ENCODE measurements around the gene GPC5.
"Not testable (repeated sequence)": the region's sequence is repeated elsewhere in the genome, so short reads cannot be mapped to it uniquely, and the experiment has no call there.

Gene GPC5

DNA sequence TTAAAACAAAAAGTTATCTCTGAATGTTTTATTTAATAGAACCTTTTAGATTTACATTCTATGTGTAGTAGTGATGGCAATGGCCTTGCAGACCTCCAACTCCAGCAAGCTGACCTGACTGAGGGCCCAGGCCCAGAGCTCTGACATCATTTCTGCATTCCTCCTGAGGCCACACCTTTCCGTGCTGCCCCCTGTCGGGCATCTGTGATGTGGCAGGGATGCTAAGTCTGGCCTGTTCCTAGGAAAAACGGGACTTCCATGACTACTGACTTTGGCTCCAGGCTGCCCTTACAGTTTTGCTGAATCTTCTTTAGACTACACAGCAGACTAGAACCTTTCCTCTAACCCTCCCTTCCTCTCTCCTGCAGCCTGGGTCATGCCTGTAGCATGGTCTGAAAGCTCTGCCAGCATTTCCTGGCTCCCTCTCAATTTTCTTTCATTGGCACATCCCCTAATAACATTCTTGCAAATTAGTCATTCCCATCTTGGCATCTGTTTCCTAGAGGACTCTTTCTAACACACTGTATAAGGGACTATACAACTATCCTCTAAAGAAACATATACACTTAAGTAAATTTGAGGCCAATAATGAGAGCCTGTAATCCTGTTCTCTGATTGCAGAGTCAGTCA is 249.1 kb downstream of the GPC5 start:
- H3K4me1 Mint-ChIP-seq, result no peaks in the 10 kb centered on the region
- no peak overlapping the region for H3K27ac Mint-ChIP-seq
- no peak overlapping the region for H3K4me3 Mint-ChIP-seq
- no peaks in the 10 kb centered on the region for H3K36me3 Mint-ChIP-seq
- ATAC-seq (no peak), DNase-seq (ENCODE audit: low spot score in 2 of 2) (no peak)
- peaks cover 5% of the 10 kb centered on the region for H3K9me3 Mint-ChIP-seq

DNA sequence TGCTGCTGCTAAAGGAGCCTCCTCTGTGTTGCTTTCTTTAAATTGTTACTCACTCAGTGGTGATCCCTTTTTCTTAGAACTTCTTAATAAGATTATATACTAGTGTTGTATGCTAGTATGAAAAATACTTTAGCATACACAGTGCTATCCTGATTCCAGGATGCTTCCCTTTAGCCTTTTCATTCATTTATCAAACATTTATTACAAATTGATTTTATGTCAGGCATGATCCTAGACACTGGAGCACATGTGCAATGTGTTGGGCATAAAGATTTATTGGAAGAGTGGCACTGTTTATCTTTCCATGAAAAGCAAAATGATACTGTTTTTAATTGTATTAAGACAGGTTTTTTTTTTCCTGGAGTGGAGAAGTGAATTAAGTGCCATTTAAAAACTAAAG is 249.6 kb downstream of the GPC5 start:
- H3K4me1 Mint-ChIP-seq, result no peaks in the 10 kb centered on the region
- H3K4me3 Mint-ChIP-seq, result no peak overlapping the region
- no peaks in the 10 kb centered on the region for H3K36me3 Mint-ChIP-seq
- no peak overlapping the region for H3K27ac Mint-ChIP-seq
- peaks cover 5% of the 10 kb centered on the region for H3K9me3 Mint-ChIP-seq
- ATAC-seq, result no peak
- no peak for DNase-seq (ENCODE audit: low spot score in 2 of 2)

DNA sequence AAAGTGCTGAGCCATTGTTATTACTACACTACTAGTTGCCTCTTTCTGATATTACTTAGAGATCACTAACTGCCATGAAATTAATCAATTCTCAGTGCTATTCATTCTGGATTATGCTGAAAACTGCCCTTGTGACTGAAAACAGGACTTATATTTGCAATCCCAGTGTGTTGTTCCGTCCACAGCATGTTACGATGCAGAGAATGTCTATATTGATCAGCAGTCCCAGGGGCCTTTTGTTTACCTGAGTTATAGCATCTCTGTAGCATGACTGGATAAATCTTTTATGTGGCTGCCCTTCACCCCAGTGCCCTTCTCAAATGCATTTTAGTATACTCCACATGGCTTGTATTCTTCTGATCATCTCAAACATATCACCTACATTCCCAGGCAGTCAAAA is 251.0 kb downstream of the GPC5 start:
- Mint-ChIP-seq H3K36me3 (no peaks in the 10 kb centered on the region), H3K4me3 (no peak overlapping the region), H3K27ac (no peak overlapping the region), H3K4me1 (no peaks in the 10 kb centered on the region), H3K9me3 (peaks cover 7% of the 10 kb centered on the region)
- ATAC-seq (no peak), DNase-seq (ENCODE audit: low spot score in 2 of 2) (no peak)

DNA sequence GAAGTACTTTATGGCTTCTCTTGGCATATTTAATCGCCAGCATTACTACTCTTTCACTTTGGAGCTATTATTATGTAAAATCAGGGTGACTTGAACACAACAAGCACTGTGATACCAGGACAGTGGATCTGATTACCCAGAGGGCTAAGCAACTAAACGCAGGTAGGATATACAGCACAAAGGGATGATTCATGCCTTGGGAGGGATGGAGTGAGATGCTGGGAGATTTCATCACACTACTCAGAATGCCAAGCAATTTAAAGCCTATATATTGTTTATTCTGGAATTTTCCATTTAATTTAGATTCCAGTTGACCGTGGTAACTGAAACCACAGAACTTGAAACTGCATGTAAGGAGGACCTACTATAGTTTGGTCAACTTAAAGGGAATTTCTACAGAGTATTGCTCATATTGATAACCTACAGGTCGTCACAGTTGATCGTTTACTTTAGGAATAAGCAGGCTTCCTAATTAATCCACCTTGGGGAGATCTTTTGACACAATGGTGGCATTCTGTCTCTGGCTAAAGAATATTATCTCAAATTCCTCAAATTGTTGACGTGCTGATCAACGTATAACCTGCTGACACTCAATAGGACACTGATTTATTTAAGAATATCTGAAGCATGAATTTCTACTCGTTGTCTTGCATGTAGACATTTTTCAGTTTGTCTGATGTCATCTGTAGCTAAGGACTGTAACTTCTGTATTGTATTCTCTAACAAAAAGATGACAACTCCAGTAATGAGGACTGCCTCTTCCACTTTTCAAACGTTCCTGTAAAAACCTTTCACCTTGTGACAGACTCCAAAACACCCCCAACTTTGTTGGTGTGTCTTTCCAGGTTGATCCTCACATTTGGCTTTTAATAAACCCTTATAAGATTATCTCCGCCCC is 254.2 kb downstream of the GPC5 start:
- H3K36me3 Mint-ChIP-seq, result no peaks in the 10 kb centered on the region
- no peaks in the 10 kb centered on the region for H3K4me1 Mint-ChIP-seq
- H3K4me3 Mint-ChIP-seq, result no peak overlapping the region
- ATAC-seq, result no peak
- no peak overlapping the region for H3K27ac Mint-ChIP-seq
- no peak for DNase-seq (ENCODE audit: low spot score in 2 of 2)
- peaks cover 13% of the 10 kb centered on the region for H3K9me3 Mint-ChIP-seq

DNA sequence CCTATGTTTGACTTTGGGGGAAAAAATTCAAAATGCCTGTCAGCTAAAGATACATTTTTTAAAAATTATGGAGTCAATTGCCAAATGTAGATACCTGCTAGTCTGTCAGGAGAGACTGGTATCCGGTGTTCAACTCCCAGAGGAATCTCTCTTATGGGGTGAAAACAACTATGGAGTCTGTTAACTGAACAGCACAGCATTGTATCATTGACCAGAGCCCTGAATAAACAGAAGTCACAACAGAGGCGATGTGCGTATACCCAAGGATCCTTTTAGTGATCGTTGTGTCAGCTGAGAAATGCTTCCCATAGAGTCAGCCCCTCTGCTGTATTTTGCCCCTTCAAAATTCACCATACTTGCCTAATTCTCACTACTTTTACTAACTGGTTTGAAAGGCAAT is 257.3 kb downstream of the GPC5 start:
- Mint-ChIP-seq H3K4me3 (no peak overlapping the region), H3K9me3 (peaks cover 13% of the 10 kb centered on the region), H3K27ac (no peak overlapping the region), H3K4me1 (no peaks in the 10 kb centered on the region), H3K36me3 (no peaks in the 10 kb centered on the region)
- ATAC-seq (no peak), DNase-seq (ENCODE audit: low spot score in 2 of 2) (no peak)

DNA sequence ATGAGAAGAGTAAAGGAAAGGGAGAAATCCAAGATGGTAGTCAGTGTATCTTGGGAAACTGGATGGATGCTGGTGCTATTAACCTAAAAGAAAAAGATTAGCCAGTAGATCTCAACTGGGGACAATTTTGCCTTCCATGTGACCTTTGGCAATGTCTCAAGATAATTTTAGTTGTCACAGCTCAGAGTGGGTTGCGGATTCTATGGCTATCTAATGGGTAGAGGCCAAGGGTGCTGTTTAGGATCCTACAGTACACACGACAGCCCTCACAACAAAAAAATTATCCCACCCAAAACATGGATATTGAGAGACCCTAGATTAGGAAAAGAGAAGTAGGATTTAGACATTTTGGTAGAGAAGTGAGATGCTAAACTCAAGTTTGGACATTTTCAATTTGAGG is 258.9 kb downstream of the GPC5 start:
- no peak overlapping the region for H3K27ac Mint-ChIP-seq

DNA sequence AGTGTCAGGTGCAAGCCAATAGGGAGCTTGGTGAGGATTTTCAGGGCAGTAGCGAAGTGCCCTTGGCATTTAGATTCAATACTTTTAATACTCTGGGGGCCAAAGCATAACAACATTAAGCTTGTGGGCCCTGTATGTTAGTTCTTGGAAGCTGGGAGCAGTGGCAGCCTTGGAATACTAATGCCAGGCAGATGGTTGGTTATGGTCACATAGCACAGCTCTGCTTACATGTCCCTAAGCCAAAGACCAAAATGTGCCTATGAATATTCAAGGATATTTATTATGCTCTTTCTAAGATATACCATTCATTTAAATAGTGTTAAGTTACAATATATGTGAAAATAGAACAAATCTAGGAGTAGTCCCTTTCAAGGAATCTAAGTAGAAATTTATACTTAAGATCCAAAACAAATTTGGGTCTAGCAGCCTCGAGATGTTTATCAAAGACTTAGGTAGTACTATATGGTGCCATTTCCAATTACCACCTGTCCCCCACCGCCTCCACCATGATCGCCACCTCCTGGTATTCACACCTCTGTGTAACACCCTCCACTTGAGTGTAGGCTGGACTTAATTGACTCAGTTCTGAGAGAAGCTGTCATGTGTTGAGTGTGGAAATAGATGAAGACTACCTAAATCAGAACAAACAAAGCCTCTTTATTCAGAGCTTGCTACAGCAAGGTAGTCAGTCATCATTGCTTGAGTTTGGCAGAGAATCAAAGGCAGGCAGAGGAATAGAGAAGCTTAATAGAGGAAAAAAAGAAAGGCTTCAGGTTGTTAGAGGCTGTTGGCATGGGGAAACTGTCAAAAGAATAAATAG is 261.0 kb downstream of the GPC5 start:
- DNase-seq (ENCODE audit: low spot score in 2 of 2), result no peak
- no peak overlapping the region for H3K4me3 Mint-ChIP-seq
- H3K27ac Mint-ChIP-seq, result no peak overlapping the region
- ATAC-seq, result no peak
- peaks cover 18% of the 10 kb centered on the region for H3K9me3 Mint-ChIP-seq
- no peaks in the 10 kb centered on the region for H3K36me3 Mint-ChIP-seq
- no peaks in the 10 kb centered on the region for H3K4me1 Mint-ChIP-seq

More for the DNA sequence above, 258.9 kb downstream of the GPC5 start:
- no peaks in the 10 kb centered on the region for H3K4me1 Mint-ChIP-seq
- H3K36me3 Mint-ChIP-seq, result no peaks in the 10 kb centered on the region
- H3K9me3 Mint-ChIP-seq, result peaks cover 20% of the 10 kb centered on the region
- H3K4me3 Mint-ChIP-seq, result no peak overlapping the region
- ATAC-seq, result no peak
- DNase-seq (ENCODE audit: low spot score in 2 of 2), result no peak

DNA sequence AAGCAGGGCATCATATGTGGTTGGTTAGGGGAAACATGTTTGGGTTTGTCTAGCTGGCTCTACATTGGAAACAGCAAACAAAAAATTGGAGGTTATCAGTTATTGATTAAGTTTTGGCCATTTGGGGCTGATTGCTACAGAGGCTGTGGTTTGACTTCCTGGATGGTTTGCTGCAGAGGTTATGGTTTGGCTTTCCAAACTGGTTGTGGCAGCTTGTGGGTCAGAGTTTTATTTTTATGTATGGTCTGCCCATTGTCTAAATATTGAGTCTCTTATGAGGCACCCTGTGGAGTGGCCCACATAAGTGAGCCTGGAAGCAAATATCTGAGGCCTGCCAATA is 261.6 kb downstream of the GPC5 start:
- no peak overlapping the region for H3K27ac Mint-ChIP-seq
- no peak overlapping the region for H3K4me3 Mint-ChIP-seq
- DNase-seq (ENCODE audit: low spot score in 2 of 2), result no peak
- no peak for ATAC-seq
- peaks cover 18% of the 10 kb centered on the region for H3K9me3 Mint-ChIP-seq
- H3K4me1 Mint-ChIP-seq, result no peaks in the 10 kb centered on the region
- no peaks in the 10 kb centered on the region for H3K36me3 Mint-ChIP-seq

DNA sequence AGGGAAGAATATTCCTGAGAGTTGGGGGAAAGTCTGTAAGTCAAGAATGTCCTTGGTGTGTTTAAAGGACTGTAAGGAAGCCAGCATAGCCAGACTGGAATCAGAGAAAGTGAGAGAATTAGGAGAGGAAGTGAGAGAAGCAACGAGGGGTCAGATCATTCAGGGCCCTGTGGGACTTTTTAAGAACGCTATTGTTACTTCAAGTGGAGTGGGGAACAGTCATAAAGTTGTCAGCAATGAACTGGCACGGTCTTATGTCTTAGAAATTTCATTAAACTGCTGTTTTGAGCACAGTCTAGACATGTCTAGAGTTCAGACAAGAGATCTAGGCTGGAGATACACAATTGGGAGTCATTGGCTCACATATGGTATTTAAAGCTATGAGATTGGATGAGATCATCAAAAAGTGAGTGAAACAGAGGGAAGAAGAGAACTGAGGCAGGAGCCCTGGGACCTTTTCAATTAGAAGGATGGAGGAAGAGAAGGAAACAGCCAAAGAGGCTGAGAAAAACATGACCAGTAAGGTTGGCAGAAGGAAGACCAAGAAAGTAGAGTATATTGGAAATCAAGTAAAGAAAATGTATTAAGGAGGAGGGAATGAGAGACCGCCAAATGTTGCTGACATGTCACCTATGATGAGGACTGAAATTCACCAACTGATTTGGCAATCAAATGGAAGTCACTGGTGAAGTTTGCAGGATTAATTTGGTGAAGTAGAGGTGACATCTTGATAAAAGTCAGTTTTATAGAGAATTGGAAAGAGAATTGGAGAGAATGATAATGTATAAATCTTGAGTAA is 263.5 kb downstream of the GPC5 start:
- DNase-seq (ENCODE audit: low spot score in 2 of 2) (no peak), ATAC-seq (no peak)
- peaks cover 15% of the 10 kb centered on the region for H3K9me3 Mint-ChIP-seq
- H3K4me1 Mint-ChIP-seq, result no peaks in the 10 kb centered on the region
- no peak overlapping the region for H3K27ac Mint-ChIP-seq
- no peaks in the 10 kb centered on the region for H3K36me3 Mint-ChIP-seq
- no peak overlapping the region for H3K4me3 Mint-ChIP-seq

DNA sequence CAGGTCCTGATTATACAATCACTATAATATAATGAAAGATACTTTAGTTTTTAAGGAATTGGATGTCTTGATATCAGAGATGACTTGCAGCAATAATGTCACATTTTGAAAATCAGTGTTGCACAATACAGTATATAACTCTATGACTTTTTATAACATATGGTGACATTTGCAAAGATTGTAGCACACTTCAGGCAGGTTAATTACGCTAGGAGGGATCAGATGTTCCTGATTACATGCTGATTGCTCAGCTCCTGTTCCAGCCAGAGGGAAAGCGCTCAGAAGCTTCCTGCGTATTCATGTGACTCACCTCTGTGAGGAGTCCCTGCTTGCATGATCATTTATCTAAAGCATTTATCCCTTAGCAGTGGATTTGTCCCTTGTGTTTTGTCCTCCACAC is 265.6 kb downstream of the GPC5 start:
- H3K27ac Mint-ChIP-seq, result no peak overlapping the region

DNA sequence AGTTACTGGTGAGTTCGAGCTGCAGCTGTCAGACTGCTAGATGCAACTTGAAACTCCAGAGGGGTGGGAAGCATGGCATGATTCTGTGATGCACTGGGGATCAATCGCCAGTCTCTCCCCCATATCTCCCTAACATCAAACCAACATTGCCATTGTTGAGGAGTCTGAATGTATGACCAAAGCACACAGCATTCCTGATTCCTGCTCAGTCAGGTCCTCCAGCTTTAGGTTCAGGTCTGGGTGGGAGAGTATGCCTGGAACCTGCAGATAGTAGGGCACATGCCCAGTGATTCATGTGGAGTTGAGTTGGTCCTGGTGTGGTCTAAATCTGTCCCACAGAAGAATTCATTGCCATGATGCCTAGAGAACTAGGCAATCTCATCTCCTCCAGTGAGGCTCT is 269.1 kb downstream of the GPC5 start:
- Mint-ChIP-seq H3K27ac (no peak overlapping the region), H3K4me3 (no peak overlapping the region), H3K4me1 (no peaks in the 10 kb centered on the region), H3K9me3 (peaks cover 8% of the 10 kb centered on the region), H3K36me3 (no peaks in the 10 kb centered on the region)
- no peak for DNase-seq (ENCODE audit: low spot score in 2 of 2)
- no peak for ATAC-seq

More for the DNA sequence above, 265.6 kb downstream of the GPC5 start:
- no peak overlapping the region for H3K4me3 Mint-ChIP-seq
- ATAC-seq (no peak), DNase-seq (ENCODE audit: low spot score in 2 of 2) (no peak)
- H3K4me1 Mint-ChIP-seq, result no peaks in the 10 kb centered on the region
- H3K36me3 Mint-ChIP-seq, result no peaks in the 10 kb centered on the region
- peaks cover 13% of the 10 kb centered on the region for H3K9me3 Mint-ChIP-seq

DNA sequence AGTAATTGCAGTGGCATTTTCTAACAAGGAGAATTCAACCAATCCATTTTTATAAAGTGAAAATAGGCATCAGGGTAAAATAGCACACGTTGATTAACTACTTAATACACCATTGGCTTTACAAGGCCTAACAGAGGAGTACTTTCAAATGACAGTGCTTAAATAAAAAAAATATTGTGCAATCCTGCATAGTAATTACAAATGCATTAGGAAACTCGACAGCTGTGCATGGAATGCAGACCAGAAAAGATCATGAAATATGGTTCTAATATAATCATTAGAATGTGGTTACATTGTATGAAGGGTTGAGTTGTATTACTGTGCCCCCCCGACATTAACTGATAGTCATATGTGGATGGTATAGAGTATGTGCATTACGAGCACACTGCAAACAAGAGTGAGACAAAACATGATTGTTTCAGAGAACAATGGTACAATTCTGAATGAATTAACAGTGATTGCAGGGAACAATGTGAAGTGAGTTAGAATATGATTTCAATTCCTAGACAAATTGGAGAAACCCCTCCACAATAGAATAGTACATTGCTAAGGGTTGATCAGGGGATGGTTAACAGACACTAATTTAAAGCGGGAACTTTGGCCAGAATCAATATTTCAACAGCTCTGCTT is 270.6 kb downstream of the GPC5 start:
- no peak overlapping the region for H3K4me3 Mint-ChIP-seq
- H3K27ac Mint-ChIP-seq, result no peak overlapping the region
- H3K36me3 Mint-ChIP-seq, result no peaks in the 10 kb centered on the region
- DNase-seq (ENCODE audit: low spot score in 2 of 2) (no peak), ATAC-seq (no peak)
- peaks cover 14% of the 10 kb centered on the region for H3K9me3 Mint-ChIP-seq
- H3K4me1 Mint-ChIP-seq, result no peaks in the 10 kb centered on the region

DNA sequence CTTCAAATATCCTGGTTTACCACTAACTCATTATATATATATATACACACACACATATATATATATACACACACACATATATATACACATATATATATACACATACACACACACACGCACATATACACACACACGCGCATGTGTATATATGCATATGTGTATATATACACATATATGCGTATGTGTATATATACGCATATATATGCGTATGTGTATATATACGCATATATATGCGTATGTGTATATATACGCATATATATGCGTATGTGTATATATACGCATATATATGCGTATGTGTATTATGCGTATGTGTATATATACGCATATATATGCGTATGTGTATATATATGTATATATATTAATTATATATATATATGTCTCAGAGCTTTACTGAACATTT is 275.9 kb downstream of the GPC5 start:
- H3K4me3 Mint-ChIP-seq; ATAC-seq; H3K27ac Mint-ChIP-seq; H3K36me3 Mint-ChIP-seq; H3K4me1 Mint-ChIP-seq; DNase-seq (ENCODE audit: low spot score in 2 of 2): not testable (repeated sequence)
- peaks cover 18% of the 10 kb centered on the region for H3K9me3 Mint-ChIP-seq

DNA sequence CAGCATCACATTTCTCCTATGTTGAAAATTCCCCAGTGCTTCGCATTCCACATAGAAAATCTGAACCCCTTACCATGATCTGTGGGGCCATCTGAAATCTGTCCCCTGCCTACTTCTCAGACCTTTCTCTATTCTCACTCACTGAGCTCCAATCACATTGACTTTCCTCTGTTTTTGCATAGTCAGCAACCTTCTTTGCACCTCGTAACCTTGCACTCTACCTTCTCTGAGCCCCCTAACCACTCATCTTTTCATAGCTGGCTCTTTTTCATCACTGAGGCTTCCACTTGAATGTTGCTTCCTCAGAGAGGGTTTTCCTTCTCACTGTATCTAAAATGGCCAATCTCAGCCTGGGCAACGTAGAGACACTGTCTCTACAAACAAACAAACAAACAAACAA is 286.3 kb downstream of the GPC5 start:
- Mint-ChIP-seq H3K4me1 (no peaks in the 10 kb centered on the region), H3K27ac (no peak overlapping the region), H3K4me3 (no peak overlapping the region), H3K36me3 (no peaks in the 10 kb centered on the region), H3K9me3 (peaks cover 9% of the 10 kb centered on the region)
- ATAC-seq (no peak), DNase-seq (ENCODE audit: low spot score in 2 of 2) (no peak)

DNA sequence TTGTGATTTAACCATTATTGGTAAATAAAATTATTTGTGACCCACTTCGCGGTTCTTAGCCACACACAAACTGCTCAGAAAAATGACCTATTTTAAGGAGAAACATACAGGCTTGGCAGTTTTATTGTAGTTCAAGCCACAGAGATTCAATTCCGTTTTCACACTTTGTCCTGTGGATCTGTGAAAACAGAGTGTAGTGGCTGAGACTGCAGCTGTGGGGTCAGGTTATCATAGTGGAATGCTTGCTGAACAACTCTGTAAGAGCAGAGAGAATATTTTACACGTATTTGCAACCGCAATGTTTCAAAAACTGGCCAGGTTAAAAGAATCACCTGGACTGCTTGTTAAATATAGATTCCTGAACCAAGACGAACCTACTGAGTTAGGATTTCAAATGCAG is 292.5 kb downstream of the GPC5 start:
- Mint-ChIP-seq H3K27ac (no peak overlapping the region), H3K4me1 (no peaks in the 10 kb centered on the region), H3K36me3 (no peaks in the 10 kb centered on the region), H3K9me3 (no peaks in the 10 kb centered on the region), H3K4me3 (no peak overlapping the region)
- DNase-seq (ENCODE audit: low spot score in 2 of 2) (no peak), ATAC-seq (no peak)
